ENCODE measurements around the gene SBSN. TPM values are rescaled to one million over a fixed set of nuclear protein-coding genes. Genes with fewer than 3 reads are reported as not detected.

SBSN gene
- total RNA-seq, 1 donor from 2014 or later, result 0.21 TPM

DNA sequence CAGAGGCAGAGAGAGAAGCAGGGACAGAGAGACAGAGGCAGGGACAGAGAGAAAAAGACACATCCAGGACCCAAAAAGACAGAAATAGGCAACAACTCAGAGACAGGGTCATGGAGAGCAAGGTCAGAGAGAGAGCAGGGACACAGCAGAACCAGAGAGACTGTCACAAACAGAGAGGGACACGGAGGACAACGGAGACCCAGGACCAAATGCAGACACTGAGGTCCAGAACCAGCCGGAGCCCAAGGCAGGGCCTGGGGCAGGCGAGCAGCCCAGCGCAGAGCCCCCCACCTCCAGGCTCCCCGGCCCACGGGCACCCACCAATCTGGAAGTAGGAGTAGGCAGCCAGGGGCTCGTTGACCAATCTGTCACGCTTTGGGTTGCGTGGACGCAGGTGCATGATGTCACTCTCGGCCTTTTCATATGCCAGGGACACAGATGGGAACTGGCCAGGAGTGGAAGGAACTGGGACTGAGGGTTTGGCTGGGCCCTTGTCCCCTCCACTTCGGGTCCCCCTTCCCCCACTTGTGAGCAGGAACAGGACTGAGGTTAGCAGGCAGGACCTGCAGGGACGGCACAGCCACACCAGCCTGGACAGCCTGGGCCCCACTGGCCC, 25.4 kb upstream of the SBSN start:
- Mint-ChIP-seq H3K4me3 (peak overlapping the region; percentile 16), H3K4me1 (peaks cover 16% of the 10 kb centered on the region), H3K9me3 (no peaks in the 10 kb centered on the region), H3K36me3 (ENCODE audit: low read depth) (no peaks in the 10 kb centered on the region), H3K27me3 (ENCODE audit: low read depth) (peaks cover 42% of the 10 kb centered on the region), H3K27ac (ENCODE audit: unreplicated experiment) (no peak overlapping the region)
- DNase-seq (ENCODE audit: low read depth, low spot score), result no peak
- TF ChIP-seq, protein P1, sequence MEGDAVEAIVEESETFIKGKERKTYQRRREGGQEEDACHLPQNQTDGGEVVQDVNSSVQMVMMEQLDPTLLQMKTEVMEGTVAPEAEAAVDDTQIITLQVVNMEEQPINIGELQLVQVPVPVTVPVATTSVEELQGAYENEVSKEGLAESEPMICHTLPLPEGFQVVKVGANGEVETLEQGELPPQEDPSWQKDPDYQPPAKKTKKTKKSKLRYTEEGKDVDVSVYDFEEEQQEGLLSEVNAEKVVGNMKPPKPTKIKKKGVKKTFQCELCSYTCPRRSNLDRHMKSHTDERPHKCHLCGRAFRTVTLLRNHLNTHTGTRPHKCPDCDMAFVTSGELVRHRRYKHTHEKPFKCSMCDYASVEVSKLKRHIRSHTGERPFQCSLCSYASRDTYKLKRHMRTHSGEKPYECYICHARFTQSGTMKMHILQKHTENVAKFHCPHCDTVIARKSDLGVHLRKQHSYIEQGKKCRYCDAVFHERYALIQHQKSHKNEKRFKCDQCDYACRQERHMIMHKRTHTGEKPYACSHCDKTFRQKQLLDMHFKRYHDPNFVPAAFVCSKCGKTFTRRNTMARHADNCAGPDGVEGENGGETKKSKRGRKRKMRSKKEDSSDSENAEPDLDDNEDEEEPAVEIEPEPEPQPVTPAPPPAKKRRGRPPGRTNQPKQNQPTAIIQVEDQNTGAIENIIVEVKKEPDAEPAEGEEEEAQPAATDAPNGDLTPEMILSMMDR (conservative IDR thresholded peaks at IDR 0.05), result no peak

DNA sequence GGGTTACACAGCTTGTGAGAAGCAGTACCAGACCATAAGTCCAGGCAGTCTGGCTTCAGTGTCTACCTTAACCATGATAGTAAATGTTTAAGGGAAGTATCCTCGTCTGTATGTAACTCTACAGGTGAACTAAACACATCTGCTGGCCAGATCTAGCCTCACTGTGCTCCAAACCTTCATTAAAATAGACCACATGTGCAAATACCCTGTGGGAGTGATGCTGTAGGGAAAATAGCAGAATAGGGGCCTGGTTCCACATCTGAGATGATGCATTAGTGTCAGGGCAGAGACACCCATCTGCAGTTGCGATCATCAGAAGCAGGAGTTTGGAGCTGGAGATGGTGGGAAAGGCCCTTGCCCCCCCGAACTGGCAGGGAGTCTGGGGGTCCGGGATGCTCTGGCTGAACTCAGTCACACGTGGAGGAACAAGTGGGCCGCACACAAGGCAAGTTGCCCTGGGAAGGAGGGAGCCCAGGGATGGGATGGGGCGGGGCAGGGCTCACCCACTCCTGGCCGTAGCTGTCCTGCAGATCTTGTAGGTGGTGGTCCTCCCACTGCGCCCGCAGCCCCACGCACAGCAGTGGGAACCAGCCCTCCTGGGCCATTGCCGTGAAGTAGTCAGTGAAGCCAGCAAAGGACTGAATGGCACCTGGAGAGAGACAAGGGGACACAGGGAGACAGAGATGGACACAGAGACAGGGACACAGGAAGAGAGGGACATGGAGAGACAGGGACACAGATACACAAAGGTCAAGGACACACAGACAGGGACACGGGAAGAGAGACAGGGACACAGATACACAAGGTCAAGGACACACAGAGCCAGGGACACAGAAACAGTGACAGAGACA, 24.6 kb upstream of the SBSN start:
- peaks cover 16% of the 10 kb centered on the region for H3K4me1 Mint-ChIP-seq
- peak overlapping the region; percentile 16 for H3K4me3 Mint-ChIP-seq
- no peaks in the 10 kb centered on the region for H3K36me3 Mint-ChIP-seq (ENCODE audit: low read depth)
- DNase-seq (ENCODE audit: low read depth, low spot score), result no peak
- peaks cover 37% of the 10 kb centered on the region for H3K27me3 Mint-ChIP-seq (ENCODE audit: low read depth)
- TF ChIP-seq, protein P1 (conservative IDR thresholded peaks at IDR 0.05), result no peak
- H3K27ac Mint-ChIP-seq (ENCODE audit: unreplicated experiment), result peak overlapping the region; percentile 27
- H3K9me3 Mint-ChIP-seq, result no peaks in the 10 kb centered on the region

- DNase-seq (ENCODE audit: low read depth, low spot score), result no peak
These were observed 23.1 kb upstream of the SBSN start for GRCh38 chr19:35551091-35551810.

GRCh38 chr19:35549879-35550523, 21.9 kb upstream of the SBSN start:
- Mint-ChIP-seq H3K36me3 (ENCODE audit: low read depth) (no peaks in the 10 kb centered on the region), H3K27me3 (ENCODE audit: low read depth) (peaks cover 15% of the 10 kb centered on the region), H3K4me3 (peak overlapping the region; percentile 49), H3K27ac (ENCODE audit: unreplicated experiment) (no peak overlapping the region), H3K9me3 (no peaks in the 10 kb centered on the region), H3K4me1 (peaks cover 20% of the 10 kb centered on the region)
- DNase-seq (ENCODE audit: low read depth, low spot score), result no peak
- TF ChIP-seq, protein P1 (conservative IDR thresholded peaks at IDR 0.05), result no peak

More at GRCh38 chr19:35551091-35551810, 23.1 kb upstream of the SBSN start:
- Mint-ChIP-seq H3K27ac (ENCODE audit: unreplicated experiment) (no peak overlapping the region), H3K4me3 (peak overlapping the region; percentile 41), H3K27me3 (ENCODE audit: low read depth) (peaks cover 24% of the 10 kb centered on the region), H3K9me3 (no peaks in the 10 kb centered on the region), H3K36me3 (ENCODE audit: low read depth) (no peaks in the 10 kb centered on the region), H3K4me1 (peaks cover 23% of the 10 kb centered on the region)
- TF ChIP-seq, protein P1 (conservative IDR thresholded peaks at IDR 0.05), result no peak

- TF ChIP-seq, protein P1 (conservative IDR thresholded peaks at IDR 0.05), result peak; percentile 78
- Mint-ChIP-seq H3K4me1 (peaks cover 27% of the 10 kb centered on the region), H3K4me3 (peak overlapping the region; percentile 90), H3K9me3 (no peaks in the 10 kb centered on the region), H3K36me3 (ENCODE audit: low read depth) (peaks cover 2% of the 10 kb centered on the region), H3K27ac (ENCODE audit: unreplicated experiment) (peak overlapping the region; percentile 27), H3K27me3 (ENCODE audit: low read depth) (peaks cover 8% of the 10 kb centered on the region)
- DNase-seq (ENCODE audit: low read depth, low spot score), result peak; percentile 62
These were observed 21.2 kb upstream of the SBSN start for GRCh38 chr19:35549174-35549788.

Data from neural crest cell (in vitro differentiated cells).